Ishikawa (cell line): Measurements from ENCODE around the gene NAA11.

ENCODE experiments used
- CEBPB ChIP-seq: IDR thresholded peaks from 2 replicates; pipeline ENCODE4 v1.6.1; 2012
- CREB1 ChIP-seq: IDR thresholded peaks from 2 replicates; pipeline ENCODE4 v1.6.1; 2012; ENCODE audit warnings: low read depth
- EGR1 ChIP-seq: IDR thresholded peaks from 2 replicates; pipeline ENCODE4 v1.6.1; 2012
- FOXM1 ChIP-seq: IDR thresholded peaks from 2 replicates; pipeline ENCODE4 v1.6.1; 2012; ENCODE audit warnings: low read depth, borderline replicate concordance
- MAX ChIP-seq: IDR thresholded peaks from 2 replicates; pipeline ENCODE4 v1.6.1; 2012
- NFIC ChIP-seq: IDR thresholded peaks from 2 replicates; pipeline ENCODE4 v1.6.1; 2012
- REST ChIP-seq: IDR thresholded peaks from 2 replicates; pipeline ENCODE4 v1.6.1; 2012; ENCODE audit warnings: low read depth, mild to moderate bottlenecking
- TAF1 ChIP-seq: IDR thresholded peaks from 2 replicates; pipeline ENCODE4 v1.6.1; 2012; ENCODE audit warnings: low read depth, mild to moderate bottlenecking
- TCF12 ChIP-seq: IDR thresholded peaks from 2 replicates; pipeline ENCODE4 v1.6.1; 2012; ENCODE audit warnings: low read depth
- TEAD4 ChIP-seq: IDR thresholded peaks from 2 replicates; pipeline ENCODE4 v1.6.1; 2012
- YY1 ChIP-seq: IDR thresholded peaks from 2 replicates; pipeline ENCODE4 v1.6.1; 2012; ENCODE audit warnings: low read depth
- ZBTB7A ChIP-seq: IDR thresholded peaks from 2 replicates; pipeline ENCODE4 v1.6.1; 2012; ENCODE audit warnings: low read depth

- no peak for TF ChIP-seq CEBPB
- no peak for TF ChIP-seq MAX
- no peak for TF ChIP-seq CREB1
- no peak for TF ChIP-seq EGR1
- no peak for TF ChIP-seq TCF12
- TF ChIP-seq TAF1 = no peak
- TF ChIP-seq YY1 = no peak
- no peak for TF ChIP-seq NFIC
- TF ChIP-seq FOXM1 = no peak
- TF ChIP-seq REST = no peak
- TF ChIP-seq TEAD4 = no peak
- no peak for TF ChIP-seq ZBTB7A
Observed at GRCh38 chr4:79340568-79340967, 14.7 kb upstream of the NAA11 start.
